IMR-90 (cell line): ENCODE data around the gene TEAD1. TPM values are rescaled to one million over a fixed set of nuclear protein-coding genes. Genes with fewer than 3 reads are reported as not detected.

Source experiments
- ATAC-seq: fragments of 200-7000 bp; cut with Tn5 transposase; 2 replicates; pipeline ENCODE4 v1.9.1; 2020; ENCODE audit warnings: low read depth, mild to moderate bottlenecking, moderate library complexity
- BruUV-seq: library from RNA; stranded (reverse); fragments of 400-500 nt; replicated peaks from 2 replicates; lab custom pipeline; 2021; lab: Mats Ljungman, UMichigan
- CTCF ChIA-PET: fragments of 300-600 bp; formaldehyde crosslinking; extraction: SDS; loops from one replicate; lab custom pipeline; 2021; ENCODE audit warnings: antibody characterized with exemption; lab: Yijun Ruan, JAX
- POLR2A ChIA-PET: fragments of 300-600 bp; sonication (Branson Sonifier 250); formaldehyde crosslinking; loops from one replicate; lab custom pipeline; 2022; ENCODE audit warnings: antibody characterized with exemption; ENCODE audit not compliant: unreplicated experiment; lab: Charles Lee
- DNase-seq: peaks from one replicate; pipeline ENCODE4 v3.0.0; 2013
- H2AFZ ChIP-seq: replicated peaks from 2 replicates; pipeline ENCODE3; 2013; ENCODE audit warnings: low read length, mild to moderate bottlenecking; ENCODE audit not compliant: poor library complexity
- H2AK5ac ChIP-seq: 2 replicates; pipeline ENCODE4 v1.6.1; 2013; ENCODE audit warnings: low read depth, low read length, inconsistent platforms
- H2AK9ac ChIP-seq: replicated peaks from 2 replicates; pipeline ENCODE3; 2013; ENCODE audit warnings: mild to moderate bottlenecking, low read depth, low read length, moderate library complexity; ENCODE audit not compliant: poor library complexity
- H2BK120ac ChIP-seq: 2 replicates; pipeline ENCODE4 v1.6.1; 2013; ENCODE audit warnings: low read depth, low read length, inconsistent platforms
- H2BK15ac ChIP-seq: 3 replicates; pipeline ENCODE4 v1.6.1; 2013; ENCODE audit warnings: low read depth, low read length, inconsistent platforms
- H2BK20ac ChIP-seq: 2 replicates; pipeline ENCODE4 v1.6.1; 2013; ENCODE audit warnings: low read depth, mild to moderate bottlenecking, inconsistent platforms, low read length, moderate library complexity
- H2BK5ac ChIP-seq: 2 replicates; pipeline ENCODE4 v1.6.1; 2013; ENCODE audit warnings: mild to moderate bottlenecking, low read depth, low read length, inconsistent platforms; ENCODE audit not compliant: poor library complexity, severe bottlenecking
- H3K14ac ChIP-seq: replicated peaks from 2 replicates; pipeline ENCODE4 v1.6.1; 2013; ENCODE audit warnings: low read depth, low read length, inconsistent platforms
- H3K18ac ChIP-seq: 2 replicates; pipeline ENCODE4 v1.6.1; 2013; ENCODE audit warnings: low read depth, low read length, control low read depth
- H3K23ac ChIP-seq: 2 replicates; pipeline ENCODE4 v1.6.1; 2013; ENCODE audit warnings: low read depth, low read length, inconsistent platforms
- H3K27ac ChIP-seq: 2 replicates; pipeline ENCODE4 v1.5.1; 2013; ENCODE audit warnings: mild to moderate bottlenecking, control low read depth, low read length; ENCODE audit not compliant: insufficient read depth
- H3K27me3 ChIP-seq: 2 replicates; pipeline ENCODE4 v1.6.1; 2013; ENCODE audit warnings: low read length; ENCODE audit not compliant: control insufficient read depth, insufficient read depth
- H3K36me3 ChIP-seq: 2 replicates; pipeline ENCODE4 v1.6.1; 2013; ENCODE audit warnings: low read length, mixed read lengths; ENCODE audit not compliant: control insufficient read depth, insufficient read depth
- H3K4ac ChIP-seq: 2 replicates; pipeline ENCODE4 v1.6.1; 2013; ENCODE audit warnings: low read depth, low read length, inconsistent platforms
- H3K4me1 ChIP-seq: 2 replicates; pipeline ENCODE4 v1.6.1; 2013; ENCODE audit warnings: low read length, mixed read lengths; ENCODE audit not compliant: control insufficient read depth, insufficient read depth
- H3K4me2 ChIP-seq: 2 replicates; pipeline ENCODE4 v1.6.1; 2013; ENCODE audit warnings: low read depth, mild to moderate bottlenecking, control low read depth, low read length, moderate library complexity
- H3K4me3 ChIP-seq: 2 replicates; pipeline ENCODE4 v1.5.1; 2013; ENCODE audit warnings: low read depth, mild to moderate bottlenecking, control low read depth, low read length, moderate library complexity; ENCODE audit not compliant: insufficient read depth
- H3K56ac ChIP-seq: 2 replicates; pipeline ENCODE4 v1.6.1; 2013; ENCODE audit warnings: low read length, inconsistent platforms; ENCODE audit not compliant: insufficient read depth; ENCODE audit errors: extremely low read depth
- H3K79me1 ChIP-seq, 2 experiments: 2 replicates each; pipeline ENCODE4 v1.6.1; 2013; ENCODE audit warnings: low read length in 2 of 2, inconsistent platforms in 1 of 2, low read depth in 1 of 2
- H3K9ac ChIP-seq: 2 replicates; pipeline ENCODE4 v1.6.1; 2013; ENCODE audit warnings: low read depth, low read length, control low read depth
- H3K9me1 ChIP-seq: 2 replicates; pipeline ENCODE4 v1.6.1; 2013; ENCODE audit warnings: low read length, inconsistent platforms; ENCODE audit not compliant: insufficient read depth
- H3K9me3 ChIP-seq: 2 replicates; pipeline ENCODE4 v1.6.1; 2013; ENCODE audit warnings: low read length; ENCODE audit not compliant: control insufficient read depth, insufficient read depth
- H4K20me1 ChIP-seq: 2 replicates; pipeline ENCODE4 v1.6.1; 2013; ENCODE audit warnings: low read length, inconsistent platforms; ENCODE audit not compliant: insufficient read depth
- H4K5ac ChIP-seq: 2 replicates; pipeline ENCODE4 v1.6.1; 2013; ENCODE audit warnings: mild to moderate bottlenecking, low read depth, low read length, control low read depth
- H4K8ac ChIP-seq, 2 experiments: 2 replicates each; pipeline ENCODE4 v1.6.1; 2013; ENCODE audit warnings: low read depth in 2 of 2, low read length in 2 of 2, control low read depth in 1 of 2, inconsistent platforms in 1 of 2
- H4K91ac ChIP-seq: 2 replicates; pipeline ENCODE4 v1.6.1; 2013; ENCODE audit warnings: low read depth, low read length, inconsistent platforms; ENCODE audit not compliant: insufficient read depth
- BHLHE40 ChIP-seq: fragments of 150-350 bp; IDR thresholded peaks from 2 replicates; pipeline ENCODE4 v1.6.1; 2016; ENCODE audit warnings: mild to moderate bottlenecking, low read depth, low read length
- CEBPB ChIP-seq: IDR thresholded peaks from 2 replicates; pipeline ENCODE4 v1.6.1; 2012; ENCODE audit warnings: low read depth, low read length, improper control_type of control experiment
- MAFK ChIP-seq: IDR thresholded peaks from 2 replicates; pipeline ENCODE4 v1.6.1; 2012; ENCODE audit warnings: low read depth, low read length, improper control_type of control experiment
- MAZ ChIP-seq: IDR thresholded peaks from 2 replicates; pipeline ENCODE4 v1.6.1; 2012; ENCODE audit warnings: low read depth, mild to moderate bottlenecking, low read length, improper control_type of control experiment, moderate library complexity, borderline replicate concordance
- WGBS, 2 experiments: methylation state at CpG; one replicate each; pipeline versions ENCODE4 v1.1.5 to v1.1.7; 2013; ENCODE audit warnings: missing lambda C conversion rate in 2 of 2; ENCODE audit not compliant: insufficient read length in 1 of 2; ENCODE audit errors: extremely low coverage in 2 of 2; 5-methylcytosine and 5-hydroxymethylcytosine counted together
- dilution Hi-C: fragments of 300-500 bp; cut with HindIII; formaldehyde crosslinking; loops from one replicate; pipeline ENCODE4 v1.14.3; 2018; ENCODE audit warnings: low sequenced_read_pairs; ENCODE audit not compliant: unreplicated experiment
- in situ Hi-C: fragments of 300-500 bp; cut with MboI; formaldehyde crosslinking; loops from 3 replicates; pipeline ENCODE4 v1.14.3; 2019; ENCODE audit warnings: low sequenced_read_pairs, inconsistent platforms, mixed read lengths
- intact Hi-C: fragments of 100-400 bp; cut with micrococcal nuclease; formaldehyde crosslinking; loops from 2 replicates; pipeline ENCODE4 v1.10.0; 2022
- polyA plus RNA-seq, 3 experiments: library from polyadenylated mRNA; depleted of rRNA; stranded (reverse); fragments of >200 nt; gene quantifications; 2 replicates each; pipeline ENCODE4 v1.2.3, GENCODE V29; 2012; ENCODE audit warnings: low replicate concordance in 1 of 3
- total RNA-seq: library from RNA; depleted of rRNA; stranded (reverse); fragments of >200 nt; gene quantifications from 2 replicates; pipeline ENCODE4 v1.2.3, GENCODE V29; 2012

The TEAD1 gene
- total and polyA plus RNA-seq, 2 of the 4 experiments (the other 2 are of a cell fraction): 51.8 to 69.2 TPM

DNA sequence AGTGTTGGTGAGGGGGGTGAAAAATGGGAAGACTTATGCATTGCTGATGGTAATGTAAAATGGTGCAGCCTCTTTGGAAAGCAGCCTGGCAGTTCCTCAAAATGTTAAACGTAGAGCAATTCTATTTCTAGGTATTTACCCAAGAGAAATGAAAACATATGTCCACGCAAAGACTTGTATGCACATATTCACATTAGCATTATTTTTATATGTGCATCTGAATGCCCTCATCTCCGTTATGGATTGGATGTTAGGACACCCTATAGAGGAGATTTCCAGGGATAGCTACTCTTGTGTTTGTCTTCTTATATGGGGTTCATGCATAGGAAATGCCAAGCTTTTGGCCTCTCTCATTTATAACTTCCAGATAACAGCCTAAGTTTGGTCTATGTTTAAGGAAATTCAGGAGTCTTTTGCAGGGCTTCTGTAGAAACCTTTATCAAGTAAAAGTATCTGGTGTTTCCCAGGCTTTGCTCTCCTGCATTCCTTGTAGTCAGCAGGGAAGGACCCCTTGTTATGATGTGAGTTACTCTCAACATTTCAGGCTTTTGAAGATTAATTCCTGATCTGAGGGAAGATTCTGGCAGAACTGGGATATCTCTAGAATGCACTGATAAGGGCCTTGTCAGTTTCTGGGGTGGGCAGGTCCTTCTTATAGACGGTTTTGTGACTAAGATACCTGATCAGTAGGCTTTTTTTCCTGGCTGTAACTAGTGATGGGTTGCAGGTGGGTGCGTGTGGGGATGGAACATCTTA is 116.8 kb downstream of the TEAD1 start:
- no peak overlapping the region for H3K14ac ChIP-seq
- POLR2A ChIA-PET: no interaction called here
- in situ Hi-C loops: no loop called here
- H2AK9ac ChIP-seq: no peak overlapping the region
- peaks cover 17% of the 10 kb centered on the region for H3K36me3 ChIP-seq
- H4K91ac ChIP-seq: no peak overlapping the region
- H2BK15ac ChIP-seq: no peak overlapping the region
- no TSS peak for BruUV-seq
- 43% methylated on average over 1 of the region's 5 CpGs; no CpG with 5 or more reads in 1 of the 2 experiments for WGBS, 2 experiments
- dilution Hi-C loops: no loop called here
- no peak for TF ChIP-seq CEBPB
- TF ChIP-seq MAZ: no peak
- TF ChIP-seq BHLHE40: no peak
- TF ChIP-seq MAFK: no peak
- peaks cover 37% of the 10 kb centered on the region for H3K9me1 ChIP-seq
- H2AFZ ChIP-seq: no peak overlapping the region
- H3K27me3 ChIP-seq: no peaks in the 10 kb centered on the region
- no peak overlapping the region for H2BK5ac ChIP-seq
- peaks cover 12% of the 10 kb centered on the region for H3K4me1 ChIP-seq
- no peak overlapping the region for H4K8ac ChIP-seq
- no peaks in the 10 kb centered on the region for H3K9me3 ChIP-seq
- intact Hi-C loops: no loop called here
- no peak overlapping the region for H2BK20ac ChIP-seq
- no peak overlapping the region for H2AK5ac ChIP-seq
- H3K4ac ChIP-seq: no peak overlapping the region
- no peak overlapping the region for H3K18ac ChIP-seq
- H2BK120ac ChIP-seq: no peak overlapping the region
- H3K4me2 ChIP-seq: no peak overlapping the region
- no peak overlapping the region for H3K56ac ChIP-seq
- no peak overlapping the region for H3K9ac ChIP-seq
- peaks cover 78% of the 10 kb centered on the region for H4K20me1 ChIP-seq
- peaks cover 38 to 83% of the 10 kb centered on the region in 2 experiments for H3K79me1 ChIP-seq
- ATAC-seq (no peak), DNase-seq (no peak)
- H4K5ac ChIP-seq: no peak overlapping the region
- no peak overlapping the region for H3K27ac ChIP-seq
- CTCF ChIA-PET: no interaction called here
- H3K4me3 ChIP-seq: no peak overlapping the region
- peak overlapping the region; percentile 12; the same call in 1 of the 2 replicates for H3K23ac ChIP-seq
